CD4-positive, CD25-positive, alpha-beta regulatory T cell (primary cell): ENCODE measurements around the gene GNAI2. TPM values are rescaled to one million over a fixed set of nuclear protein-coding genes. Genes with fewer than 3 reads are reported as not detected.

ENCODE experiments used
- ATAC-seq, 2 donors: fragments of 150-1000 bp; cut with Tn5 transposase; one replicate each; pipeline ENCODE4 v1.10.0; 2021; ENCODE audit warnings: low read depth in 2 of 2, moderate number of reproducible peaks in 2 of 2, moderate library complexity in 1 of 2
- DNase-seq, 3 donors: peaks; one replicate each; pipeline versions ENCODE4 v3.0.0 to v3.0.0-alpha.2; 2012 to 2022; ENCODE audit warnings: mixed read lengths in 1 of 3
- H3K27ac ChIP-seq: one replicate; pipeline ENCODE4 v1.7.0; 2013; ENCODE audit warnings: mild to moderate bottlenecking, low read length; ENCODE audit not compliant: insufficient read depth, poor library complexity, severe bottlenecking
- H3K27me3 ChIP-seq: one replicate; pipeline ENCODE4 v1.7.0; 2013; ENCODE audit warnings: low read length; ENCODE audit not compliant: control insufficient read depth, insufficient read depth
- H3K36me3 ChIP-seq: one replicate; pipeline ENCODE4 v1.7.0; 2013; ENCODE audit warnings: mild to moderate bottlenecking, low read length, moderate library complexity; ENCODE audit not compliant: control insufficient read depth, insufficient read depth
- H3K4me1 ChIP-seq: 2 replicates; pipeline ENCODE4 v1.7.0; 2013; ENCODE audit warnings: mild to moderate bottlenecking, low read length; ENCODE audit not compliant: insufficient read depth, control insufficient read depth, poor library complexity, severe bottlenecking
- H3K4me3 ChIP-seq: one replicate; pipeline ENCODE4 v1.7.0; 2013; ENCODE audit warnings: low read depth, mild to moderate bottlenecking, low read length, moderate library complexity
- H3K9me3 ChIP-seq, 2 experiments: 1 replicate in 1 of 2; 2 replicates in 1 of 2; pipeline ENCODE4 v1.7.0; 2013; ENCODE audit warnings: low read length in 2 of 2, mild to moderate bottlenecking in 1 of 2, moderate library complexity in 1 of 2; ENCODE audit not compliant: control insufficient read depth in 2 of 2
- H3K27ac Mint-ChIP-seq, 3 donors: one replicate each; pipeline ENCODE4 v1.8.0; 2020 to 2022; ENCODE audit warnings: mild to moderate bottlenecking in 3 of 3, mixed read lengths in 3 of 3, moderate library complexity in 2 of 3
- H3K27me3 Mint-ChIP-seq: one replicate; pipeline ENCODE4 v1.8.0; 2022; ENCODE audit warnings: mild to moderate bottlenecking, mixed read lengths
- H3K36me3 Mint-ChIP-seq: one replicate; pipeline ENCODE4 v1.8.0; 2020; ENCODE audit warnings: mixed read lengths
- H3K4me1 Mint-ChIP-seq, 4 donors: one replicate each; pipeline ENCODE4 v1.8.0; 2020 to 2022; ENCODE audit warnings: mixed read lengths in 4 of 4, mild to moderate bottlenecking in 1 of 4
- H3K4me3 Mint-ChIP-seq, 4 donors: one replicate each; pipeline ENCODE4 v1.8.0; 2020 to 2022; ENCODE audit warnings: mild to moderate bottlenecking in 4 of 4, mixed read lengths in 4 of 4, moderate library complexity in 3 of 4
- H3K9me3 Mint-ChIP-seq, 7 donors: one replicate each; pipeline ENCODE4 v1.8.0; 2020 to 2022; ENCODE audit warnings: mixed read lengths in 7 of 7, mild to moderate bottlenecking in 3 of 7, moderate library complexity in 2 of 7
- polyA plus RNA-seq, 4 donors: library from polyadenylated mRNA; unstranded; fragments of 300-500 nt; fragmentation: Illumina TruSeq; gene quantifications; one replicate each; pipeline ENCODE4 v1.2.3, GENCODE V29; 2021
- total RNA-seq: library from RNA; stranded (reverse); gene quantifications from one replicate; pipeline ENCODE4 v1.2.3, GENCODE V29; 2022

GNAI2 gene
- total and polyA plus RNA-seq, 5 donors from 2014 or later: 373 to 696 (median 572) TPM

- peak overlapping the region; percentile 91 for H3K4me3 ChIP-seq
- ATAC-seq: no peak
- peak overlapping the region; percentile 94 to 99 (median 98) for H3K4me3 Mint-ChIP-seq
- H3K4me1 ChIP-seq: peaks cover 74% of the 10 kb centered on the region
- no peaks in the 10 kb centered on the region for H3K9me3 ChIP-seq
- H3K27me3 Mint-ChIP-seq: peaks cover 10% of the 10 kb centered on the region
- no peaks in the 10 kb centered on the region for H3K36me3 Mint-ChIP-seq
- peak overlapping the region; percentile 83 for H3K27ac ChIP-seq
- no peaks in the 10 kb centered on the region for H3K9me3 Mint-ChIP-seq
- H3K36me3 ChIP-seq: peaks cover 12% of the 10 kb centered on the region
- peaks cover 0 to 69% (median 34%) of the 10 kb centered on the region in 4 donors for H3K4me1 Mint-ChIP-seq
- H3K27me3 ChIP-seq: no peaks in the 10 kb centered on the region
- peak in 1 of 3 donors; percentile 44 for DNase-seq
- peak overlapping the region; percentile 76 to 97 (median 96) for H3K27ac Mint-ChIP-seq
Measured at GRCh38 chr3:50238549-50239026, 2.6 kb downstream of the GNAI2 start.

- no peak for ATAC-seq
- no peaks in the 10 kb centered on the region for H3K9me3 ChIP-seq
- H3K4me1 ChIP-seq: peaks cover 84% of the 10 kb centered on the region
- no peak overlapping the region for H3K4me3 ChIP-seq
- peaks cover 14% of the 10 kb centered on the region for H3K36me3 ChIP-seq
- no peaks in the 10 kb centered on the region for H3K27me3 ChIP-seq
- Mint-ChIP-seq H3K27me3 (peaks cover 10% of the 10 kb centered on the region), H3K36me3 (no peaks in the 10 kb centered on the region), H3K27ac (peak overlapping the region; percentile 79 to 96 (median 88)), H3K9me3 (peaks cover 0 to 2% (median 0%) of the 10 kb centered on the region in 7 donors), H3K4me3 (peak overlapping the region; percentile 68 to 98 (median 96)), H3K4me1 (peaks cover 0 to 77% (median 41%) of the 10 kb centered on the region in 4 donors)
- peak overlapping the region; percentile 83 for H3K27ac ChIP-seq
- no peak for DNase-seq
Measured at GRCh38 chr3:50239649-50240048, 3.6 kb downstream of the GNAI2 start.

- Histone ChIP-seq H3K9me3 (no peaks in the 10 kb centered on the region), H3K4me3 (no peak overlapping the region), H3K36me3 (peaks cover 14% of the 10 kb centered on the region), H3K27ac (peak overlapping the region; percentile 83), H3K4me1 (peaks cover 90% of the 10 kb centered on the region), H3K27me3 (no peaks in the 10 kb centered on the region)
- Mint-ChIP-seq H3K9me3 (peaks cover 0 to 2% (median 0%) of the 10 kb centered on the region in 7 donors), H3K36me3 (no peaks in the 10 kb centered on the region), H3K4me3 (peak overlapping the region; percentile 66 to 87 (median 86)), H3K27ac (peak overlapping the region in 2 of 3 donors; percentile 87 to 94), H3K27me3 (peaks cover 4% of the 10 kb centered on the region), H3K4me1 (peaks cover 0 to 81% (median 43%) of the 10 kb centered on the region in 4 donors)
- no peak for ATAC-seq
- no peak for DNase-seq
Measured at GRCh38 chr3:50241163-50241562, 5.2 kb downstream of the GNAI2 start.

GRCh38 chr3:50241713-50242380, 5.8 kb downstream of the GNAI2 start:
- Histone ChIP-seq H3K4me1 (peaks cover 97% of the 10 kb centered on the region), H3K9me3 (no peaks in the 10 kb centered on the region), H3K27me3 (no peaks in the 10 kb centered on the region), H3K27ac (peak overlapping the region; percentile 83), H3K36me3 (peaks cover 14% of the 10 kb centered on the region), H3K4me3 (peak overlapping the region; percentile 41)
- H3K27ac Mint-ChIP-seq: peak overlapping the region; percentile 87 to 97 (median 94)
- H3K4me1 Mint-ChIP-seq: peaks cover 3 to 88% (median 47%) of the 10 kb centered on the region in 4 donors
- peaks cover 10% of the 10 kb centered on the region for H3K27me3 Mint-ChIP-seq
- H3K4me3 Mint-ChIP-seq: peak overlapping the region; percentile 66 to 87 (median 86)
- H3K36me3 Mint-ChIP-seq: no peaks in the 10 kb centered on the region
- peaks cover 0 to 2% (median 0%) of the 10 kb centered on the region in 7 donors for H3K9me3 Mint-ChIP-seq
- peak in 1 of 3 donors; percentile 44 for DNase-seq
- ATAC-seq: no peak

- H3K27ac ChIP-seq: peak overlapping the region; percentile 83
- H3K9me3 Mint-ChIP-seq: peaks cover 0 to 2% (median 0%) of the 10 kb centered on the region in 7 donors
- ATAC-seq: no peak
- H3K9me3 ChIP-seq: no peaks in the 10 kb centered on the region
- H3K4me3 Mint-ChIP-seq: peak overlapping the region; percentile 49 to 87 (median 84)
- DNase-seq: peak in 1 of 3 donors; percentile 83
- peaks cover 8% of the 10 kb centered on the region for H3K27me3 Mint-ChIP-seq
- H3K4me1 Mint-ChIP-seq: peaks cover 6 to 93% (median 50%) of the 10 kb centered on the region in 4 donors
- no peaks in the 10 kb centered on the region for H3K27me3 ChIP-seq
- H3K4me1 ChIP-seq: peaks cover 100% of the 10 kb centered on the region
- H3K36me3 ChIP-seq: peaks cover 14% of the 10 kb centered on the region
- peak overlapping the region; percentile 93 to 97 (median 94) for H3K27ac Mint-ChIP-seq
- H3K36me3 Mint-ChIP-seq: no peaks in the 10 kb centered on the region
- peak overlapping the region; percentile 41 for H3K4me3 ChIP-seq
Measured at GRCh38 chr3:50242381-50242770, 6.4 kb downstream of the GNAI2 start.

GRCh38 chr3:50242851-50243542, 7.0 kb downstream of the GNAI2 start:
- H3K36me3 ChIP-seq: peaks cover 14% of the 10 kb centered on the region
- ATAC-seq: no peak

GRCh38 chr3:50243543-50243895, 7.5 kb downstream of the GNAI2 start:
- Mint-ChIP-seq H3K27ac (peak overlapping the region; percentile 42 to 97 (median 79)), H3K4me3 (peak overlapping the region; percentile 12 to 87 (median 54)), H3K4me1 (peaks cover 6 to 90% (median 50%) of the 10 kb centered on the region in 4 donors), H3K27me3 (peaks cover 6% of the 10 kb centered on the region), H3K36me3 (peaks cover 2% of the 10 kb centered on the region), H3K9me3 (peaks cover 0 to 2% (median 0%) of the 10 kb centered on the region in 7 donors)
- peaks cover 16% of the 10 kb centered on the region for H3K36me3 ChIP-seq
- peaks cover 100% of the 10 kb centered on the region for H3K4me1 ChIP-seq
- no peak overlapping the region for H3K4me3 ChIP-seq
- ATAC-seq (no peak), DNase-seq (no peak)
- H3K9me3 ChIP-seq: no peaks in the 10 kb centered on the region
- H3K27ac ChIP-seq: peak overlapping the region; percentile 83
- no peaks in the 10 kb centered on the region for H3K27me3 ChIP-seq

More at GRCh38 chr3:50242851-50243542, 7.0 kb downstream of the GNAI2 start:
- Mint-ChIP-seq H3K27me3 (peaks cover 6% of the 10 kb centered on the region), H3K36me3 (no peaks in the 10 kb centered on the region), H3K27ac (peak overlapping the region; percentile 93 to 97 (median 94)), H3K4me1 (peaks cover 6 to 93% (median 49%) of the 10 kb centered on the region in 4 donors), H3K9me3 (peaks cover 0 to 2% (median 0%) of the 10 kb centered on the region in 7 donors), H3K4me3 (peak overlapping the region; percentile 49 to 87 (median 84))
- Histone ChIP-seq H3K4me1 (peaks cover 100% of the 10 kb centered on the region), H3K4me3 (no peak overlapping the region), H3K27me3 (no peaks in the 10 kb centered on the region), H3K27ac (peak overlapping the region; percentile 83), H3K9me3 (no peaks in the 10 kb centered on the region)
- peak in 2 of 3 donors; percentile 20 to 50 for DNase-seq
